Neural progenitor cell (in vitro differentiated cells): ENCODE measurements around the gene TPI1. TPM values are rescaled to one million over a fixed set of nuclear protein-coding genes. Genes with fewer than 3 reads are reported as not detected.

Source experiments
- DNase-seq: peaks from one replicate; pipeline ENCODE4 v3.0.0-alpha.2; 2016; ENCODE audit warnings: low spot score
- H2AFZ ChIP-seq: fragments of 200-600 bp; sonication (generic); replicated peaks from 2 replicates; pipeline ENCODE4 v1.6.1; 2016; ENCODE audit warnings: antibody characterized with exemption
- H3F3A ChIP-seq: fragments of 200-600 bp; sonication (generic); 2 replicates; pipeline ENCODE4 v1.6.1; 2016; ENCODE audit warnings: antibody characterized with exemption, low read depth
- H3K27ac ChIP-seq: fragments of 200-600 bp; sonication (generic); 2 replicates; pipeline ENCODE4 v1.5.1; 2016; ENCODE audit warnings: mild to moderate bottlenecking
- H3K27me3 ChIP-seq: fragments of 200-600 bp; sonication (generic); 2 replicates; pipeline ENCODE4 v1.6.1; 2016; ENCODE audit warnings: mild to moderate bottlenecking, moderate library complexity
- H3K36me3 ChIP-seq: fragments of 200-600 bp; sonication (generic); 2 replicates; pipeline ENCODE4 v1.5.1; 2016
- H3K4me1 ChIP-seq: fragments of 200-600 bp; sonication (generic); 2 replicates; pipeline ENCODE4 v1.6.1; 2016; ENCODE audit warnings: mixed run types
- H3K4me2 ChIP-seq: fragments of 200-600 bp; sonication (generic); 2 replicates; pipeline ENCODE4 v1.6.1; 2016
- H3K4me3 ChIP-seq: fragments of 200-600 bp; sonication (generic); 2 replicates; pipeline ENCODE4 v1.5.1; 2016
- H3K79me2 ChIP-seq: fragments of 200-600 bp; sonication (generic); 2 replicates; pipeline ENCODE4 v1.6.1; 2016; ENCODE audit warnings: low read depth
- H3K9ac ChIP-seq: fragments of 200-600 bp; sonication (generic); 2 replicates; pipeline ENCODE4 v1.6.1; 2016
- H3K9me3 ChIP-seq: fragments of 200-600 bp; sonication (generic); 2 replicates; pipeline ENCODE4 v1.5.1; 2016; ENCODE audit warnings: low read depth
- H4K20me1 ChIP-seq: fragments of 200-600 bp; sonication (generic); 2 replicates; pipeline ENCODE4 v1.6.1; 2016; ENCODE audit warnings: low read depth
- H3K27ac Mint-ChIP-seq: 3 replicates; pipeline ENCODE4 v1.8.0; 2021; ENCODE audit warnings: mixed read lengths
- H3K27me3 Mint-ChIP-seq: 2 replicates; pipeline ENCODE4 v1.8.0; 2022; ENCODE audit warnings: low read depth, mild to moderate bottlenecking, inconsistent platforms, moderate library complexity, mixed read lengths; ENCODE audit not compliant: insufficient read depth
- H3K36me3 Mint-ChIP-seq: 3 replicates; pipeline ENCODE4 v1.8.0; 2021; ENCODE audit warnings: mixed read lengths
- H3K4me1 Mint-ChIP-seq: 3 replicates; pipeline ENCODE4 v1.8.0; 2021; ENCODE audit warnings: mixed read lengths
- H3K4me3 Mint-ChIP-seq: 3 replicates; pipeline ENCODE4 v1.8.0; 2021; ENCODE audit warnings: mild to moderate bottlenecking, moderate library complexity, mixed read lengths
- H3K9me3 Mint-ChIP-seq: 3 replicates; pipeline ENCODE4 v1.8.0; 2020; ENCODE audit warnings: mixed read lengths
- EZH2 ChIP-seq: fragments of 200-600 bp; sonication (generic); IDR thresholded peaks from 2 replicates; pipeline ENCODE4 v1.6.1; 2017; ENCODE audit warnings: antibody characterized with exemption, mild to moderate bottlenecking, moderate library complexity
- EZH2phosphoT487 ChIP-seq: fragments of 200-600 bp; sonication (generic); IDR thresholded peaks from 2 replicates; pipeline ENCODE4 v1.6.1; 2017; ENCODE audit warnings: antibody characterized with exemption
- total RNA-seq: library from RNA; depleted of rRNA; stranded (reverse); fragments of >200 nt; gene quantifications from 2 replicates; pipeline ENCODE4 v1.2.3, GENCODE V29; 2015; ENCODE audit warnings: low replicate concordance
- TF ChIP-seq, protein P1 (sequence below): fragments of 200-600 bp; sonication (generic); IDR thresholded peaks from 2 replicates; pipeline ENCODE4 v1.5.1; 2017; ENCODE audit warnings: antibody characterized with exemption, mild to moderate bottlenecking

TPI1 gene
- total RNA-seq, 1 donor from 2014 or later, result 1,038 TPM

DNA sequence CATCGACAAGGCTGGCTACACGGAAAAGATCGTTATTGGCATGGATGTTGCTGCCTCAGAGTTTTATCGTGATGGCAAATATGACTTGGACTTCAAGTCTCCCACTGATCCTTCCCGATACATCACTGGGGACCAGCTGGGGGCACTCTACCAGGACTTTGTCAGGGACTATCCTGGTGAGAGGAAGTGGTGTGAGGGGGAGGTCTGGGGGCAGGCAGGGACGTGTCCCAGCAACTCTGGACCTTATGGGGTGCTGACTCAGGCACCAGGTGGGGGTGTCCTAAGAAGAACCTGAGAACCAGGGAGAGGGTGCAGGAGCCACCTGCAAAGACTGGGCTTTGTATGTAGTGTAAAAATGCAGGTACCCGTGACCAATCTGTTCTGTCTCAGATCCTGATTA, 52.3 kb downstream of the TPI1 start:
- peaks cover 37% of the 10 kb centered on the region for H4K20me1 ChIP-seq
- H3K4me2 ChIP-seq, result no peak overlapping the region
- Mint-ChIP-seq H3K27ac (no peak overlapping the region), H3K9me3 (no peaks in the 10 kb centered on the region), H3K4me1 (peaks cover 55% of the 10 kb centered on the region), H3K4me3 (no peak overlapping the region), H3K27me3 (peaks cover 7% of the 10 kb centered on the region), H3K36me3 (peaks cover 40% of the 10 kb centered on the region)
- H3K27ac ChIP-seq, result no peak overlapping the region
- DNase-seq, result no peak
- peaks cover 22% of the 10 kb centered on the region for H3K79me2 ChIP-seq
- peaks cover 35% of the 10 kb centered on the region for H3F3A ChIP-seq
- no peaks in the 10 kb centered on the region for H3K27me3 ChIP-seq
- no peaks in the 10 kb centered on the region for H3K9me3 ChIP-seq
- peaks cover 3% of the 10 kb centered on the region for H3K4me1 ChIP-seq
- H3K36me3 ChIP-seq, result no peaks in the 10 kb centered on the region
- H3K4me3 ChIP-seq, result no peak overlapping the region
- no peak overlapping the region for H2AFZ ChIP-seq
- H3K9ac ChIP-seq, result no peak overlapping the region
- TF ChIP-seq, protein P1, sequence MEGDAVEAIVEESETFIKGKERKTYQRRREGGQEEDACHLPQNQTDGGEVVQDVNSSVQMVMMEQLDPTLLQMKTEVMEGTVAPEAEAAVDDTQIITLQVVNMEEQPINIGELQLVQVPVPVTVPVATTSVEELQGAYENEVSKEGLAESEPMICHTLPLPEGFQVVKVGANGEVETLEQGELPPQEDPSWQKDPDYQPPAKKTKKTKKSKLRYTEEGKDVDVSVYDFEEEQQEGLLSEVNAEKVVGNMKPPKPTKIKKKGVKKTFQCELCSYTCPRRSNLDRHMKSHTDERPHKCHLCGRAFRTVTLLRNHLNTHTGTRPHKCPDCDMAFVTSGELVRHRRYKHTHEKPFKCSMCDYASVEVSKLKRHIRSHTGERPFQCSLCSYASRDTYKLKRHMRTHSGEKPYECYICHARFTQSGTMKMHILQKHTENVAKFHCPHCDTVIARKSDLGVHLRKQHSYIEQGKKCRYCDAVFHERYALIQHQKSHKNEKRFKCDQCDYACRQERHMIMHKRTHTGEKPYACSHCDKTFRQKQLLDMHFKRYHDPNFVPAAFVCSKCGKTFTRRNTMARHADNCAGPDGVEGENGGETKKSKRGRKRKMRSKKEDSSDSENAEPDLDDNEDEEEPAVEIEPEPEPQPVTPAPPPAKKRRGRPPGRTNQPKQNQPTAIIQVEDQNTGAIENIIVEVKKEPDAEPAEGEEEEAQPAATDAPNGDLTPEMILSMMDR, result no peak
- TF ChIP-seq EZH2phosphoT487, result no peak
- TF ChIP-seq EZH2, result no peak

Other genes starting within 250 kb of the TPI1 start
- 0.04 and 0.22 TPM in 2 replicates for gene LPAR5, start 231.6 kb upstream of the TPI1 start, total RNA-seq
- 2.7 and 3.8 TPM in 2 replicates for gene ACRBP, start 220.1 kb upstream of the TPI1 start, total RNA-seq
- gene ING4, start 204.4 kb upstream of the TPI1 start, total RNA-seq, result 101 and 135 TPM in 2 replicates
- gene ZNF384, start 178.2 kb upstream of the TPI1 start, total RNA-seq, result 38.0 and 52.0 TPM in 2 replicates
- gene PIANP, start 166.7 kb upstream of the TPI1 start, total RNA-seq, result 0.32 and 1.7 TPM in 2 replicates
- gene COPS7A, start 143.5 kb upstream of the TPI1 start, total RNA-seq, result 24.5 and 41.8 TPM in 2 replicates
- gene MLF2, start 114.4 kb upstream of the TPI1 start, total RNA-seq, result 120 and 164 TPM in 2 replicates
- gene PTMS, start 101.2 kb upstream of the TPI1 start, total RNA-seq, result 134 and 608 TPM in 2 replicates
- gene LAG3, start 95.0 kb upstream of the TPI1 start, total RNA-seq, result 0.45 and 2.9 TPM in 2 replicates
- gene CD4, start 78.0 kb upstream of the TPI1 start, total RNA-seq, result 2.0 and 2.5 TPM in 2 replicates
- gene GPR162, start 45.7 kb upstream of the TPI1 start, total RNA-seq, result 10.0 and 27.6 TPM in 2 replicates
- 14.1 and 52.6 TPM in 2 replicates for gene P3H3, start 39.1 kb upstream of the TPI1 start, total RNA-seq
- 2.7 and 7.6 TPM in 2 replicates for gene GNB3, start 26.6 kb upstream of the TPI1 start, total RNA-seq
- gene CDCA3, start 16.2 kb upstream of the TPI1 start, total RNA-seq, result 62.1 and 73.5 TPM in 2 replicates
- 60.9 and 101 TPM in 2 replicates for gene USP5, start 15.4 kb upstream of the TPI1 start, total RNA-seq
- gene SPSB2, start 5.8 kb downstream of the TPI1 start, total RNA-seq, result 0.65 and 6.6 TPM in 2 replicates
- gene LRRC23, start 37.3 kb downstream of the TPI1 start, total RNA-seq, result 4.1 and 5.2 TPM in 2 replicates
- gene ENO2, start 47.0 kb downstream of the TPI1 start, total RNA-seq, result 82.2 and 136 TPM in 2 replicates
- 8.9 and 28.7 TPM in 2 replicates for gene ATN1, start 60.4 kb downstream of the TPI1 start, total RNA-seq
- gene RNU7-1, start 76.3 kb downstream of the TPI1 start, total RNA-seq, result not detected in 2 replicates
- 314 and 399 TPM in 2 replicates for gene C12orf57, start 76.5 kb downstream of the TPI1 start, total RNA-seq
- 4.4 and 6.0 TPM in 2 replicates for gene PTPN6, start 83.8 kb downstream of the TPI1 start, total RNA-seq
- 214 and 291 TPM in 2 replicates for gene PHB2, start 103.1 kb downstream of the TPI1 start, total RNA-seq
- 27.3 and 32.0 TPM in 2 replicates for gene EMG1, start 103.4 kb downstream of the TPI1 start, total RNA-seq
- 18.1 and 32.6 TPM in 2 replicates for gene LPCAT3, start 150.9 kb downstream of the TPI1 start, total RNA-seq
- gene C1S, start 193.2 kb downstream of the TPI1 start, total RNA-seq, result 0.56 and 2.1 TPM in 2 replicates
- 3.3 and 8.8 TPM in 2 replicates for gene C1R, start 224.9 kb downstream of the TPI1 start, total RNA-seq
- 18.3 and 32.2 TPM in 2 replicates for gene C1RL, start 241.7 kb downstream of the TPI1 start, total RNA-seq